Measurements from ENCODE around the gene SAP30BP. TPM values are rescaled to one million over a fixed set of nuclear protein-coding genes. Genes with fewer than 3 reads are reported as not detected.

The SAP30BP gene
- total RNA-seq, 1 experiment from 2014 or later, result 149 TPM

GRCh38 chr17:75650874-75651273, 16.3 kb upstream of the SAP30BP start:
- intact Hi-C loops (cut with micrococcal nuclease), result no loop called here
- Histone ChIP-seq H3K4me3 (replicated peaks in 1 of 2; ENCODE audit: low read depth in 1 of 2, low read length in 2 of 2) (no peak overlapping the region), H3K79me2 (ENCODE audit: insufficient read depth, low read length) (no peaks in the 10 kb centered on the region), H2AFZ (ENCODE audit: low read depth, low read length, poor library complexity, severe bottlenecking) (no peak overlapping the region), H3K36me3 (ENCODE audit: control insufficient read depth in 1 of 2, insufficient read depth in 2 of 2, low read length in 2 of 2) (peaks cover 20 to 22% of the 10 kb centered on the region in 2 experiments; a peak in 3 of 4 replicates), H3K9ac (ENCODE audit: low read length) (no peak overlapping the region), H3K27me3 (ENCODE audit: insufficient read depth, low read length) (no peaks in the 10 kb centered on the region), H3K9me2 (ENCODE audit: insufficient read depth) (no peaks in the 10 kb centered on the region), H4K20me1 (ENCODE audit: insufficient read depth) (no peaks in the 10 kb centered on the region), H3K27ac (ENCODE audit: low read depth, low read length) (no peak overlapping the region), H3K4me1 (ENCODE audit: control insufficient read depth in 1 of 2, insufficient read depth in 2 of 2, low read length in 2 of 2) (peaks cover 11 to 18% of the 10 kb centered on the region in 2 experiments), H3K9me3 (ENCODE audit: control insufficient read depth in 1 of 2, insufficient read depth in 1 of 2, low read depth in 1 of 2, low read length in 2 of 2) (no peaks in the 10 kb centered on the region), H3K4me2 (ENCODE audit: low read length) (no peak overlapping the region)
- TF ChIP-seq JUND (IDR thresholded peaks at IDR 0.05), result no peak
- ChIA-PET CTCF (interaction anchor here (1.1 to 4.1 kb wide), 5 partner anchors 8 to 98 kb away, joined by 3 to 35 read pairs (median 4); partner anchors contain the start of gene SMIM5), POLR2A (interaction anchor here (1.4 kb wide), 1 partner anchor 129 kb away, joined by 4 read pairs; no protein-coding TSS in a partner anchor), RAD21 (ENCODE audit: low non-redundant PET in 1 of 2, low total read pairs in 2 of 2, uncharacterized antibody in 2 of 2, unreplicated experiment in 2 of 2) (no interaction called here)
- no peak for ATAC-seq
- no peak for DNase-seq (ENCODE audit: low read depth, low spot score)
- BruUV-seq (replicated peaks), result no TSS peak

DNA sequence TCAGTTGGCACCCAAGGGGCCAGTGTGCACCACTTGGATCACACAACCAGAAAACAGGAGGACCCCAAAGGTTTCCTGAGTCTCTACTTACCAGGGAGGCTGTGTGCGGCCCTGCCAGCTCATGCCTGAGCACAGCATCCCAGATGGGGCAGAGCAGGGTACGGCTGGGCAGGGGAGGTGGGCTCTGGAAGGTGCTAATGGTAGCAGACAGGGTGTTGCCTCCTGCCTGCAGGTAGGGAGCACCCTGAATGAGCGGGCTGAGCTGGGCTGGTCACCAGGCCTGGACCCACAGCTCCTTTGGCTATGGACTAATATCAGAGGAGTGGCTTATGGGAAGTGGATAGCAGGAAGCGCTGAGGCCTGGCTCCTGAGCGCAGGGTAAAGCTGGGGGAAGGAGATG, 14.8 kb upstream of the SAP30BP start:
- Histone ChIP-seq H3K9me2 (ENCODE audit: insufficient read depth) (no peaks in the 10 kb centered on the region), H2AFZ (ENCODE audit: low read depth, low read length, poor library complexity, severe bottlenecking) (no peak overlapping the region), H3K4me2 (ENCODE audit: low read length) (no peak overlapping the region), H3K9me3 (ENCODE audit: control insufficient read depth in 1 of 2, insufficient read depth in 1 of 2, low read depth in 1 of 2, low read length in 2 of 2) (no peaks in the 10 kb centered on the region), H4K20me1 (ENCODE audit: insufficient read depth) (no peaks in the 10 kb centered on the region), H3K27me3 (ENCODE audit: insufficient read depth, low read length) (no peaks in the 10 kb centered on the region), H3K27ac (ENCODE audit: low read depth, low read length) (no peak overlapping the region), H3K36me3 (ENCODE audit: control insufficient read depth in 1 of 2, insufficient read depth in 2 of 2, low read length in 2 of 2) (peaks cover 25% of the 10 kb centered on the region in 2 experiments; a peak in 3 of 4 replicates), H3K4me1 (ENCODE audit: control insufficient read depth in 1 of 2, insufficient read depth in 2 of 2, low read length in 2 of 2) (peaks cover 0 to 4% of the 10 kb centered on the region in 2 experiments; a peak in 2 of 4 replicates), H3K4me3 (replicated peaks in 1 of 2; ENCODE audit: low read depth in 1 of 2, low read length in 2 of 2) (no peak overlapping the region), H3K9ac (ENCODE audit: low read length) (no peak overlapping the region), H3K79me2 (ENCODE audit: insufficient read depth, low read length) (no peaks in the 10 kb centered on the region)
- intact Hi-C loops (cut with micrococcal nuclease), result no loop called here
- CTCF ChIA-PET, result interaction anchor here (1.0 to 4.1 kb wide), 8 partner anchors 10 to 96 kb away, joined by 3 to 75 read pairs (median 5); partner anchors contain the start of genes ITGB4 and SMIM5
- no TSS peak for BruUV-seq (replicated peaks)
- DNase-seq (ENCODE audit: low read depth, low spot score), result no peak
- no peak for ATAC-seq
- TF ChIP-seq JUND (IDR thresholded peaks at IDR 0.05), result no peak
- TF ChIP-seq ZNF274 (IDR thresholded peaks at IDR 0.05; ENCODE audit: low read depth, low read length), result no peak
- RAD21 ChIA-PET (ENCODE audit: low non-redundant PET in 1 of 2, low total read pairs in 2 of 2, uncharacterized antibody in 2 of 2, unreplicated experiment in 2 of 2), result interaction anchor here (1.0 to 3.7 kb wide), 2 partner anchors 19 kb away, joined by 7 to 13 read pairs; partner anchors contain the start of gene SMIM5 (in 2 of the 2)
- POLR2A ChIA-PET, result interaction anchor here (1.2 to 1.4 kb wide), 2 partner anchors 10 to 128 kb away, joined by 4 read pairs; no protein-coding TSS in a partner anchor
